Osteocyte (in vitro differentiated cells): ENCODE results near the gene CRHR1. TPM values are rescaled to one million over a fixed set of nuclear protein-coding genes. Genes with fewer than 3 reads are reported as not detected.

Experiments used
- DNase-seq: peaks from one replicate; pipeline ENCODE4 v3.0.0; 2021; ENCODE audit warnings: mixed read lengths; ENCODE audit not compliant: unreplicated experiment; ENCODE audit errors: extremely low spot score
- H3K27ac Mint-ChIP-seq: one replicate; pipeline ENCODE4 v1.8.0; 2021; ENCODE audit warnings: mild to moderate bottlenecking, mixed read lengths; ENCODE audit not compliant: unreplicated experiment
- H3K27me3 Mint-ChIP-seq: one replicate; pipeline ENCODE4 v1.8.0; 2021; ENCODE audit warnings: mixed read lengths; ENCODE audit not compliant: unreplicated experiment
- H3K36me3 Mint-ChIP-seq: one replicate; pipeline ENCODE4 v1.8.0; 2021; ENCODE audit warnings: mixed read lengths; ENCODE audit not compliant: unreplicated experiment
- H3K4me1 Mint-ChIP-seq: one replicate; pipeline ENCODE4 v1.8.0; 2021; ENCODE audit warnings: mixed read lengths; ENCODE audit not compliant: unreplicated experiment
- H3K4me3 Mint-ChIP-seq: one replicate; pipeline ENCODE4 v1.8.0; 2021; ENCODE audit warnings: mild to moderate bottlenecking, moderate library complexity, mixed read lengths; ENCODE audit not compliant: unreplicated experiment
- H3K9me3 Mint-ChIP-seq: one replicate; pipeline ENCODE4 v1.8.0; 2021; ENCODE audit warnings: mixed read lengths; ENCODE audit not compliant: unreplicated experiment
- total RNA-seq: library from RNA; stranded (reverse); gene quantifications from 2 replicates; pipeline ENCODE4 v1.2.1, GENCODE V29; 2021
- TF ChIP-seq, protein P1 (sequence below): fragments of 200-600 bp; sonication (generic); IDR thresholded peaks from 2 replicates; pipeline ENCODE4 v1.5.0; 2021; ENCODE audit warnings: antibody characterized with exemption, mild to moderate bottlenecking, moderate library complexity

The CRHR1 gene
- total RNA-seq, 1 donor from 2014 or later = not detected

- H3K9me3 Mint-ChIP-seq = no peaks in the 10 kb centered on the region
- H3K36me3 Mint-ChIP-seq = no peaks in the 10 kb centered on the region
- H3K4me1 Mint-ChIP-seq = no peaks in the 10 kb centered on the region
- H3K4me3 Mint-ChIP-seq = no peak overlapping the region
- H3K27me3 Mint-ChIP-seq = peaks cover 2% of the 10 kb centered on the region
- H3K27ac Mint-ChIP-seq = no peak overlapping the region
- no peak for DNase-seq
- TF ChIP-seq, protein P1, sequence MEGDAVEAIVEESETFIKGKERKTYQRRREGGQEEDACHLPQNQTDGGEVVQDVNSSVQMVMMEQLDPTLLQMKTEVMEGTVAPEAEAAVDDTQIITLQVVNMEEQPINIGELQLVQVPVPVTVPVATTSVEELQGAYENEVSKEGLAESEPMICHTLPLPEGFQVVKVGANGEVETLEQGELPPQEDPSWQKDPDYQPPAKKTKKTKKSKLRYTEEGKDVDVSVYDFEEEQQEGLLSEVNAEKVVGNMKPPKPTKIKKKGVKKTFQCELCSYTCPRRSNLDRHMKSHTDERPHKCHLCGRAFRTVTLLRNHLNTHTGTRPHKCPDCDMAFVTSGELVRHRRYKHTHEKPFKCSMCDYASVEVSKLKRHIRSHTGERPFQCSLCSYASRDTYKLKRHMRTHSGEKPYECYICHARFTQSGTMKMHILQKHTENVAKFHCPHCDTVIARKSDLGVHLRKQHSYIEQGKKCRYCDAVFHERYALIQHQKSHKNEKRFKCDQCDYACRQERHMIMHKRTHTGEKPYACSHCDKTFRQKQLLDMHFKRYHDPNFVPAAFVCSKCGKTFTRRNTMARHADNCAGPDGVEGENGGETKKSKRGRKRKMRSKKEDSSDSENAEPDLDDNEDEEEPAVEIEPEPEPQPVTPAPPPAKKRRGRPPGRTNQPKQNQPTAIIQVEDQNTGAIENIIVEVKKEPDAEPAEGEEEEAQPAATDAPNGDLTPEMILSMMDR = no peak
These were observed 98.9 kb downstream of the CRHR1 start for GRCh38 chr17:45883063-45883462.

Other genes starting within 250 kb of the CRHR1 start
- not detected in 2 replicates for gene SPPL2C, start 60.6 kb downstream of the CRHR1 start, total RNA-seq
- gene MAPT, start 110.2 kb downstream of the CRHR1 start, total RNA-seq = 1.1 and 1.6 TPM in 2 replicates
- gene STH, start 214.9 kb downstream of the CRHR1 start, total RNA-seq = not detected in 2 replicates